Kidney epithelial cell (primary cell): ENCODE measurements around the gene AOX1. TPM values are rescaled to one million over a fixed set of nuclear protein-coding genes. Genes with fewer than 3 reads are reported as not detected.
"Not testable (repeated sequence)": the region's sequence is repeated elsewhere in the genome, so short reads cannot be mapped to it uniquely, and the experiment has no call there.

Experiments used
- DNase-seq: peaks from one replicate; pipeline ENCODE4 v3.0.0-alpha.2; 2010; ENCODE audit warnings: low read depth
- H3K27me3 ChIP-seq: 2 replicates; pipeline ENCODE4 v1.6.0; 2011; ENCODE audit warnings: low read length; ENCODE audit not compliant: control insufficient read depth, insufficient read depth
- H3K36me3 ChIP-seq: 2 replicates; pipeline ENCODE4 v1.5.1; 2011; ENCODE audit warnings: low read length; ENCODE audit not compliant: control insufficient read depth, insufficient read depth
- H3K4me3 ChIP-seq: 2 replicates; pipeline ENCODE4 v1.5.1; 2011; ENCODE audit warnings: low read depth, mild to moderate bottlenecking, control low read depth, low read length
- total RNA-seq: library from RNA; depleted of rRNA; stranded (reverse); fragments of >200 nt; gene quantifications from 2 replicates; pipeline ENCODE4 v1.2.3, GENCODE V29; 2015
- TF ChIP-seq, protein P1 (sequence below): IDR thresholded peaks from 2 replicates; pipeline ENCODE4 v1.5.1; 2011; ENCODE audit warnings: mild to moderate bottlenecking, moderate library complexity, low read length, control low read depth, inconsistent platforms; ENCODE audit not compliant: insufficient read depth, poor library complexity, severe bottlenecking

The AOX1 gene
- total RNA-seq, 1 donor from 2014 or later = 0.88 TPM

GRCh38 chr2:200625958-200626363 lies 40.1 kb downstream of the AOX1 start:
- Histone ChIP-seq H3K4me3 (no peak overlapping the region), H3K27me3 (no peaks in the 10 kb centered on the region), H3K36me3 (no peaks in the 10 kb centered on the region)
- TF ChIP-seq, protein P1, sequence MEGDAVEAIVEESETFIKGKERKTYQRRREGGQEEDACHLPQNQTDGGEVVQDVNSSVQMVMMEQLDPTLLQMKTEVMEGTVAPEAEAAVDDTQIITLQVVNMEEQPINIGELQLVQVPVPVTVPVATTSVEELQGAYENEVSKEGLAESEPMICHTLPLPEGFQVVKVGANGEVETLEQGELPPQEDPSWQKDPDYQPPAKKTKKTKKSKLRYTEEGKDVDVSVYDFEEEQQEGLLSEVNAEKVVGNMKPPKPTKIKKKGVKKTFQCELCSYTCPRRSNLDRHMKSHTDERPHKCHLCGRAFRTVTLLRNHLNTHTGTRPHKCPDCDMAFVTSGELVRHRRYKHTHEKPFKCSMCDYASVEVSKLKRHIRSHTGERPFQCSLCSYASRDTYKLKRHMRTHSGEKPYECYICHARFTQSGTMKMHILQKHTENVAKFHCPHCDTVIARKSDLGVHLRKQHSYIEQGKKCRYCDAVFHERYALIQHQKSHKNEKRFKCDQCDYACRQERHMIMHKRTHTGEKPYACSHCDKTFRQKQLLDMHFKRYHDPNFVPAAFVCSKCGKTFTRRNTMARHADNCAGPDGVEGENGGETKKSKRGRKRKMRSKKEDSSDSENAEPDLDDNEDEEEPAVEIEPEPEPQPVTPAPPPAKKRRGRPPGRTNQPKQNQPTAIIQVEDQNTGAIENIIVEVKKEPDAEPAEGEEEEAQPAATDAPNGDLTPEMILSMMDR = no peak
- no peak for DNase-seq

- no peaks in the 10 kb centered on the region for H3K36me3 ChIP-seq
- no peak for DNase-seq
- no peaks in the 10 kb centered on the region for H3K27me3 ChIP-seq
- H3K4me3 ChIP-seq = no peak overlapping the region
- TF ChIP-seq, protein P1 = no peak
Observed at GRCh38 chr2:200627110-200627770, 41.4 kb downstream of the AOX1 start.

DNA sequence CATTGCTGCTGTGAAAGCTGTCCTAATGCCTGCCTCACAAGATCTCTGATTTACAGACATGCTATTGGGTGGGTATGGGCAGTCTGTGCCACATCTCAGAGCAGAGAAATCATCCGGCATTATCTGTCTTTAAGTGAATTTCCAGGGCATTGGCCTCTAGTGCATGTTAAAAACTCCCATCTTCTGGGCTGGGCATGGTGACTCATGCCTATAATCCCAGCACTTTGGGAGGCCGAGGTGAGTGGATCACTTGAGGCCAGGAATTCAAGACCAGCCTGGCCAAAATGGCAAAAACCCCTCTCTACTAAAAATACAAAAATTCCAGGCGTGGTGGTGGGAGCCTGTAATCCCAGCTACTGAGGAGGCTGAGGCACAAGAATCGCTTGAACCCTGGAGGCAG lies 42.6 kb downstream of the AOX1 start:
- DNase-seq = not testable (repeated sequence)

DNA sequence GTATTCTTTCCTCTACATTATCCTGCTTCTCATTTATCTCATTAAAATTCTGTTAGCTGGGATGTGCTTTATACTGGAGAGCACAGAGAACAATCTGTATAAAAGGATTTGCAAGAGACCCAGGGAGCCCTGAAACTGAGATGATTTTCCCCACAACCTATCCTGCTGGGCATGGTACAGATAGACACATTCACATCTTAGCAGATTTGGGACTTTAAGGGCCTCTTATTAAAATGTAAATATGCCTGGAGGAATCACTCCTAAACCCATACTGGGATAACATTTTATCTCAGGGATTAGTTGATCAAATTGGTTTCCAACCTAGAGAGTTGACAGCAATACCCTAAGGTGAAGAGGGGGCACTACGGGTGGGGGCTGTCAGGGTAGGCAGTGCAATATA lies 45.5 kb downstream of the AOX1 start:
- Histone ChIP-seq H3K36me3 (no peaks in the 10 kb centered on the region), H3K4me3 (no peak overlapping the region), H3K27me3 (no peaks in the 10 kb centered on the region)
- TF ChIP-seq, protein P1 = no peak
- no peak for DNase-seq

More for the DNA sequence above, 42.6 kb downstream of the AOX1 start:
- H3K27me3 ChIP-seq, H3K36me3 ChIP-seq, H3K4me3 ChIP-seq: not testable (repeated sequence)

GRCh38 chr2:200634231-200634964 lies 48.6 kb downstream of the AOX1 start:
- TF ChIP-seq, protein P1 = no peak
- Histone ChIP-seq H3K4me3 (no peak overlapping the region), H3K27me3 (no peaks in the 10 kb centered on the region), H3K36me3 (no peaks in the 10 kb centered on the region)
- DNase-seq = no peak

GRCh38 chr2:200635251-200635650 lies 49.4 kb downstream of the AOX1 start:
- no peak for DNase-seq
- Histone ChIP-seq H3K36me3 (no peaks in the 10 kb centered on the region), H3K27me3 (no peaks in the 10 kb centered on the region), H3K4me3 (no peak overlapping the region)
- TF ChIP-seq, protein P1 = no peak
